Gastroesophageal sphincter (tissue), 3 donors: ENCODE measurements around the gene UTS2B.

Source experiments
- CTCF ChIP-seq, 4 experiments: fragments of 200-600 bp in 2 of 4; fragments of 450-650 bp in 2 of 4; sonication (generic) in 1 of 4; IDR thresholded peaks; one replicate each; pipeline ENCODE4 v1.5.1; 2017 to 2019; ENCODE audit warnings: antibody characterized with exemption in 4 of 4, mild to moderate bottlenecking in 2 of 4, moderate library complexity in 2 of 4
- POLR2AphosphoS5 ChIP-seq: sonication (generic); formaldehyde crosslinking; IDR thresholded peaks from one replicate; pipeline ENCODE4 v1.6.1; 2017; ENCODE audit warnings: antibody characterized with exemption

- no peak for TF ChIP-seq CTCF (IDR thresholded peaks at IDR 0.05)
- TF ChIP-seq POLR2AphosphoS5, result no peak
Observed at GRCh38 chr3:191255156-191255555, 75.2 kb downstream of the UTS2B start.
